HTR-8/SVneo (cell line): ENCODE results near the gene MAP2K3.

ENCODE experiments used
- DNase-seq: peaks from one replicate; pipeline ENCODE4 v3.0.0; 2011; ENCODE audit warnings: low spot score, mixed read lengths; ENCODE audit not compliant: insufficient read length
- FAIRE-seq: peaks from 2 replicates; lab custom pipeline; 2011; peaks lifted over from hg19 to GRCh38; lab: Jason Lieb, UNC

The MAP2K3 gene

GRCh38 chr17:21279582-21279981 is 4.9 kb upstream of the MAP2K3 start:
- FAIRE-seq (peak; percentile 42), DNase-seq (no peak)

- DNase-seq, result peak; percentile 99
- peak; percentile 100 for FAIRE-seq
Observed at GRCh38 chr17:21280081-21280518, 4.4 kb upstream of the MAP2K3 start.

GRCh38 chr17:21282231-21282630 is 2.3 kb upstream of the MAP2K3 start:
- peak; percentile 92 for FAIRE-seq
- peak; percentile 95 for DNase-seq

- DNase-seq, result no peak
- no peak for FAIRE-seq
Observed at GRCh38 chr17:21282850-21283249, 1.7 kb upstream of the MAP2K3 start.

- peak; percentile 65 for FAIRE-seq
- DNase-seq, result no peak
Observed at GRCh38 chr17:21283482-21284318, 811 bp upstream of the MAP2K3 start.

- DNase-seq (no peak), FAIRE-seq (peak; percentile 4)
Observed at GRCh38 chr17:21285164-21286065, 904 bp downstream of the MAP2K3 start.

- no peak for FAIRE-seq
- DNase-seq, result peak; percentile 99
Observed at GRCh38 chr17:21286066-21286770, 1.7 kb downstream of the MAP2K3 start.

- DNase-seq (no peak), FAIRE-seq (no peak)
Observed at GRCh38 chr17:21286909-21287702, 2.6 kb downstream of the MAP2K3 start.

GRCh38 chr17:21287703-21288449 is 3.4 kb downstream of the MAP2K3 start:
- DNase-seq (peak; percentile 99), FAIRE-seq (peak; percentile 100)

GRCh38 chr17:21288571-21289017 is 4.1 kb downstream of the MAP2K3 start:
- DNase-seq, result no peak
- no peak for FAIRE-seq

GRCh38 chr17:21289175-21289901 is 4.8 kb downstream of the MAP2K3 start:
- no peak for FAIRE-seq
- DNase-seq, result no peak

GRCh38 chr17:21289902-21290571 is 5.5 kb downstream of the MAP2K3 start:
- FAIRE-seq, result peak; percentile 94

GRCh38 chr17:21291357-21291756 is 6.8 kb downstream of the MAP2K3 start:
- DNase-seq, result no peak
- no peak for FAIRE-seq

More at GRCh38 chr17:21289902-21290571, 5.5 kb downstream of the MAP2K3 start:
- no peak for DNase-seq

- DNase-seq, result no peak
- peak; percentile 95 for FAIRE-seq
Observed at GRCh38 chr17:21291862-21292261, 7.4 kb downstream of the MAP2K3 start.

GRCh38 chr17:21292867-21293830 is 8.6 kb downstream of the MAP2K3 start:
- FAIRE-seq (no peak), DNase-seq (no peak)

- DNase-seq, result no peak
- FAIRE-seq, result no peak
Observed at GRCh38 chr17:21293831-21294210, 9.3 kb downstream of the MAP2K3 start.
